Measurements from ENCODE around the gene CCDC13.
A peak's percentile ranks its signal among the peaks of the same experiment; 100 is the strongest.

The CCDC13 gene

GRCh38 chr3:42764115-42764514, 8.9 kb downstream of the CCDC13 start:
- Histone ChIP-seq H3K27me3 (ENCODE audit: control insufficient read depth, insufficient read depth, low read length) (no peaks in the 10 kb centered on the region), H3K4me1 (ENCODE audit: control insufficient read depth, insufficient read depth, low read length) (peaks cover 10% of the 10 kb centered on the region), H3K4me2 (ENCODE audit: low read length) (no peak overlapping the region), H3K36me3 (ENCODE audit: insufficient read depth, low read length) (no peaks in the 10 kb centered on the region), H3K9me3 (replicated peaks; ENCODE audit: low read length) (no peaks in the 10 kb centered on the region), H3K4me3 (ENCODE audit: low read length) (no peak overlapping the region), H3K9ac (ENCODE audit: low read depth, low read length) (no peak overlapping the region)

GRCh38 chr3:42763021-42763420, 10.0 kb downstream of the CCDC13 start:
- Histone ChIP-seq H3K9ac (ENCODE audit: low read depth, low read length) (no peak overlapping the region), H3K4me3 (ENCODE audit: low read length) (no peak overlapping the region), H3K36me3 (ENCODE audit: insufficient read depth, low read length) (no peaks in the 10 kb centered on the region), H3K9me3 (replicated peaks; ENCODE audit: low read length) (no peaks in the 10 kb centered on the region), H3K4me1 (ENCODE audit: control insufficient read depth, insufficient read depth, low read length) (peaks cover 10% of the 10 kb centered on the region), H3K27me3 (ENCODE audit: control insufficient read depth, insufficient read depth, low read length) (no peaks in the 10 kb centered on the region), H3K4me2 (ENCODE audit: low read length) (peak overlapping the region; percentile 13)

GRCh38 chr3:42762046-42762724, 10.9 kb downstream of the CCDC13 start:
- Histone ChIP-seq H3K9ac (ENCODE audit: low read depth, low read length) (no peak overlapping the region), H3K36me3 (ENCODE audit: insufficient read depth, low read length) (no peaks in the 10 kb centered on the region), H3K9me3 (replicated peaks; ENCODE audit: low read length) (no peaks in the 10 kb centered on the region), H3K4me1 (ENCODE audit: control insufficient read depth, insufficient read depth, low read length) (peaks cover 10% of the 10 kb centered on the region), H3K4me3 (ENCODE audit: low read length) (no peak overlapping the region), H3K4me2 (ENCODE audit: low read length) (no peak overlapping the region), H3K27me3 (ENCODE audit: control insufficient read depth, insufficient read depth, low read length) (no peaks in the 10 kb centered on the region)

- Histone ChIP-seq H3K4me3 (ENCODE audit: low read length) (no peak overlapping the region), H3K4me1 (ENCODE audit: control insufficient read depth, insufficient read depth, low read length) (peaks cover 9% of the 10 kb centered on the region), H3K9me3 (replicated peaks; ENCODE audit: low read length) (no peaks in the 10 kb centered on the region)
These were observed 14.9 kb downstream of the CCDC13 start for GRCh38 chr3:42758126-42758525.

GRCh38 chr3:42756681-42757213, 16.3 kb downstream of the CCDC13 start:
- no peak overlapping the region for H3K4me2 ChIP-seq (ENCODE audit: low read length)
- no peaks in the 10 kb centered on the region for H3K36me3 ChIP-seq (ENCODE audit: insufficient read depth, low read length)
- no peak overlapping the region for H3K9ac ChIP-seq (ENCODE audit: low read depth, low read length)
- peaks cover 5% of the 10 kb centered on the region for H3K4me1 ChIP-seq (ENCODE audit: control insufficient read depth, insufficient read depth, low read length)
- H3K27me3 ChIP-seq (ENCODE audit: control insufficient read depth, insufficient read depth, low read length) = peaks cover 5% of the 10 kb centered on the region
- no peak overlapping the region for H3K4me3 ChIP-seq (ENCODE audit: low read length)
- H3K9me3 ChIP-seq (replicated peaks; ENCODE audit: low read length) = no peaks in the 10 kb centered on the region

More at GRCh38 chr3:42758126-42758525, 14.9 kb downstream of the CCDC13 start:
- Histone ChIP-seq H3K9ac (ENCODE audit: low read depth, low read length) (no peak overlapping the region), H3K36me3 (ENCODE audit: insufficient read depth, low read length) (no peaks in the 10 kb centered on the region), H3K4me2 (ENCODE audit: low read length) (no peak overlapping the region), H3K27me3 (ENCODE audit: control insufficient read depth, insufficient read depth, low read length) (peaks cover 5% of the 10 kb centered on the region)

- Histone ChIP-seq H3K4me2 (ENCODE audit: low read length) (no peak overlapping the region), H3K9me3 (replicated peaks; ENCODE audit: low read length) (no peaks in the 10 kb centered on the region), H3K9ac (ENCODE audit: low read depth, low read length) (no peak overlapping the region), H3K4me1 (ENCODE audit: control insufficient read depth, insufficient read depth, low read length) (peaks cover 3% of the 10 kb centered on the region), H3K4me3 (ENCODE audit: low read length) (no peak overlapping the region), H3K27me3 (ENCODE audit: control insufficient read depth, insufficient read depth, low read length) (peaks cover 5% of the 10 kb centered on the region), H3K36me3 (ENCODE audit: insufficient read depth, low read length) (no peaks in the 10 kb centered on the region)
These were observed 17.1 kb downstream of the CCDC13 start for GRCh38 chr3:42755681-42756578.

- H3K4me1 ChIP-seq (ENCODE audit: control insufficient read depth, insufficient read depth, low read length) = no peaks in the 10 kb centered on the region
- H3K4me2 ChIP-seq (ENCODE audit: low read length) = no peak overlapping the region
- H3K9me3 ChIP-seq (replicated peaks; ENCODE audit: low read length) = no peaks in the 10 kb centered on the region
- H3K4me3 ChIP-seq (ENCODE audit: low read length) = no peak overlapping the region
- no peak overlapping the region for H3K9ac ChIP-seq (ENCODE audit: low read depth, low read length)
- H3K27me3 ChIP-seq (ENCODE audit: control insufficient read depth, insufficient read depth, low read length) = peaks cover 5% of the 10 kb centered on the region
- no peaks in the 10 kb centered on the region for H3K36me3 ChIP-seq (ENCODE audit: insufficient read depth, low read length)
These were observed 19.3 kb downstream of the CCDC13 start for GRCh38 chr3:42753757-42754156.

GRCh38 chr3:42752961-42753360, 20.1 kb downstream of the CCDC13 start:
- Histone ChIP-seq H3K4me1 (ENCODE audit: control insufficient read depth, insufficient read depth, low read length) (no peaks in the 10 kb centered on the region), H3K4me2 (ENCODE audit: low read length) (no peak overlapping the region), H3K4me3 (ENCODE audit: low read length) (no peak overlapping the region), H3K9ac (ENCODE audit: low read depth, low read length) (no peak overlapping the region), H3K36me3 (ENCODE audit: insufficient read depth, low read length) (no peaks in the 10 kb centered on the region), H3K9me3 (replicated peaks; ENCODE audit: low read length) (no peaks in the 10 kb centered on the region), H3K27me3 (ENCODE audit: control insufficient read depth, insufficient read depth, low read length) (peaks cover 5% of the 10 kb centered on the region)

- Histone ChIP-seq H3K4me3 (ENCODE audit: low read length) (no peak overlapping the region), H3K4me1 (ENCODE audit: control insufficient read depth, insufficient read depth, low read length) (no peaks in the 10 kb centered on the region), H3K9me3 (replicated peaks; ENCODE audit: low read length) (no peaks in the 10 kb centered on the region), H3K27me3 (ENCODE audit: control insufficient read depth, insufficient read depth, low read length) (peaks cover 5% of the 10 kb centered on the region), H3K9ac (ENCODE audit: low read depth, low read length) (no peak overlapping the region), H3K4me2 (ENCODE audit: low read length) (no peak overlapping the region), H3K36me3 (ENCODE audit: insufficient read depth, low read length) (no peaks in the 10 kb centered on the region)
These were observed 20.6 kb downstream of the CCDC13 start for GRCh38 chr3:42752441-42752840.

GRCh38 chr3:42751609-42752008, 21.4 kb downstream of the CCDC13 start:
- H3K9ac ChIP-seq (ENCODE audit: low read depth, low read length) = no peak overlapping the region

GRCh38 chr3:42750834-42751233, 22.2 kb downstream of the CCDC13 start:
- H3K27me3 ChIP-seq (ENCODE audit: control insufficient read depth, insufficient read depth, low read length) = peaks cover 5% of the 10 kb centered on the region
- no peak overlapping the region for H3K9ac ChIP-seq (ENCODE audit: low read depth, low read length)
- no peak overlapping the region for H3K4me3 ChIP-seq (ENCODE audit: low read length)
- H3K4me1 ChIP-seq (ENCODE audit: control insufficient read depth, insufficient read depth, low read length) = no peaks in the 10 kb centered on the region
- H3K9me3 ChIP-seq (replicated peaks; ENCODE audit: low read length) = no peaks in the 10 kb centered on the region
- H3K4me2 ChIP-seq (ENCODE audit: low read length) = no peak overlapping the region
- H3K36me3 ChIP-seq (ENCODE audit: insufficient read depth, low read length) = no peaks in the 10 kb centered on the region

More at GRCh38 chr3:42751609-42752008, 21.4 kb downstream of the CCDC13 start:
- no peaks in the 10 kb centered on the region for H3K36me3 ChIP-seq (ENCODE audit: insufficient read depth, low read length)
- H3K9me3 ChIP-seq (replicated peaks; ENCODE audit: low read length) = no peaks in the 10 kb centered on the region
- no peaks in the 10 kb centered on the region for H3K4me1 ChIP-seq (ENCODE audit: control insufficient read depth, insufficient read depth, low read length)
- no peak overlapping the region for H3K4me3 ChIP-seq (ENCODE audit: low read length)
- no peak overlapping the region for H3K4me2 ChIP-seq (ENCODE audit: low read length)
- H3K27me3 ChIP-seq (ENCODE audit: control insufficient read depth, insufficient read depth, low read length) = peaks cover 5% of the 10 kb centered on the region

All from skeletal muscle satellite cell (primary cell).